GM10248 (cell line): ENCODE measurements around the gene SCAMP5.
A peak's percentile ranks its signal among the peaks of the same experiment; 100 is the strongest.

Source experiments
- CTCF ChIA-PET: fragments of 300-600 bp; sonication (Branson Sonifier 250); formaldehyde crosslinking; extraction: SDS; loops from one replicate; lab custom pipeline; 2021; ENCODE audit warnings: antibody characterized with exemption; lab: Yijun Ruan, JAX
- POLR2A ChIA-PET: fragments of 350-650 bp; sonication (Branson Sonifier 250); formaldehyde crosslinking; extraction: SDS; loops from one replicate; lab custom pipeline; 2020; ENCODE audit warnings: antibody characterized with exemption; lab: Yijun Ruan, JAX
- DNase-seq: peaks from one replicate; pipeline ENCODE4 v3.0.0; 2012; ENCODE audit errors: extremely low spot score
- CTCF ChIP-seq: IDR thresholded peaks from 2 replicates; pipeline ENCODE4 v1.5.1; 2012; ENCODE audit warnings: mild to moderate bottlenecking, low read depth; ENCODE audit errors: extremely low read depth, missing control alignments, control extremely low read depth

SCAMP5 gene

GRCh38 chr15:74967670-74968069 lies 27.7 kb upstream of the SCAMP5 start:
- DNase-seq, result no peak
- CTCF ChIA-PET, result no interaction called here
- POLR2A ChIA-PET, result no interaction called here
- no peak for TF ChIP-seq CTCF

- TF ChIP-seq CTCF, result peak; percentile 31
- CTCF ChIA-PET, result interaction anchor here (0.7 to 1.0 kb wide), 3 partner anchors 13 to 19 kb away, joined by 3 to 4 read pairs (median 3); partner anchors contain the start of gene SCAMP5
- no peak for DNase-seq
- POLR2A ChIA-PET, result no interaction called here
Measured at GRCh38 chr15:74976159-74976558, 19.2 kb upstream of the SCAMP5 start.

- ChIA-PET POLR2A (no interaction called here), CTCF (no interaction called here)
- TF ChIP-seq CTCF, result no peak
- no peak for DNase-seq
Measured at GRCh38 chr15:74977599-74977998, 17.8 kb upstream of the SCAMP5 start.

DNA sequence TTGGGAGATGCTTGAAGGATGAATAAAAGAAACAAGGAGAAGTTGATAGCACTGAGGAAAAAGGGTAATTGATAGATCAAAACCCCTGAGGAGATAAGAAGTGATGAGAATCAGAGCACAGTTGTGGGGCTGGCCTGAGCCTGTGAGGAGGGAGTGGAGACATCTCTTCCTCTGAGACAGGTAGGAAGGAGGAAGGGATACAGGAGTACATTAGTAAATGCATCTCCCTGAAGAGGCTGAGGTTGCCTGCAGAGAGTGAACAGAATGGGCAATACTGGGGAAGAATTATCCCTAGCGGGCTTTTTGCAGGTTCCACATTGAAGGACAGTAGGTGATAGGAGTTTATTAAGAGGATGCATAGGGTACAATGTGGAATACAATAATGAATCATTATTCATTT lies 17.3 kb upstream of the SCAMP5 start:
- no peak for TF ChIP-seq CTCF
- no peak for DNase-seq
- ChIA-PET CTCF (no interaction called here), POLR2A (no interaction called here)

DNA sequence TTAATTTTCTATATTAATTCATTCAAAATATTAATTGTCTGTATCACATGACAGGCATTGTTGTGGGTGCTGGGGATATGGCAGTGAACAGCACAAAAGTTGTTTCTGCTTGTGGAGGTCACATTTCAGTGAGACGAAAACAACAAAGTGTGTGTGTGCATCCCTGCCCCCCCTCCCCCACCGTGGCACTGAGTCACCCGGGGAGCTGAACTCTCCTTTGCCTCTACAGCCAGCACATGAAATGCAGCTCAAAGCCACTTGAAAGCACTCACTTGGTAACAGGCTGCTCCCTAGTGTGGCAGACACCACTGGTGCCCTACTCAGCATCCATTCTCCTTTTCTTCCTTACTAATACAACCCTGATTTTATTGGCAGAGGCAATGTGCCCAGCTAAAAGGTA lies 16.9 kb upstream of the SCAMP5 start:
- ChIA-PET POLR2A (no interaction called here), CTCF (no interaction called here)
- no peak for TF ChIP-seq CTCF
- no peak for DNase-seq

GRCh38 chr15:74982183-74982582 lies 13.2 kb upstream of the SCAMP5 start:
- ChIA-PET CTCF (no interaction called here), POLR2A (no interaction called here)
- TF ChIP-seq CTCF, result no peak
- no peak for DNase-seq

DNA sequence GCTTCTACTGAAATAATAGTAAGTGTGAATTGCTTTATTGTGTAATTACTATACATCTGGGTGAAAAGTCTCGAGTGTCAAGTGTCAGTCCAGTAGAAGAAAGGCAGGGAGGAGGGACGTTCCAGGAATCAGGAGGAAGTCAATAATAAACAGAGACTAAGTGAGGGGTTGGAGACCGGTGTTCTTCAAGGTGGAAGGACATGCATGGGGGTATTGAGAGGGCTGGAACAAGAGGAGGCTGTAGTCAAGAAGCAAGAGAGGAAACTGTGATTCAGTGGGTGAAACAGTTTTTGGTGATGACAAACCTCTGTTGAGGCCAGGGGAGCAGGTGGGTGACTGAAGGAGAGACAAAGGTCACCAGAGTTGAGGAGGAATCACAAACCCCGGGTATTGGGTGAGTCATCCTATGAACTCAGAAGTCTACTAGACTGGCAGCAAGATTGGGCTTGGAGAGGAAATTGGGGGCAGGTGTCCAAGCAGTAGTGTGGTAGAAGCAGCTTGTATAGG lies 11.6 kb upstream of the SCAMP5 start:
- ChIA-PET CTCF (interaction anchor here (1.1 to 1.4 kb wide), 2 partner anchors 9 to 12 kb away, joined by 3 to 4 read pairs; partner anchors contain the start of gene SCAMP5), POLR2A (no interaction called here)

More for the DNA sequence above, 11.6 kb upstream of the SCAMP5 start:
- DNase-seq, result no peak
- no peak for TF ChIP-seq CTCF
